SK-MEL-5 (cell line): Measurements from ENCODE around the gene SPACA4. TPM values are rescaled to one million over a fixed set of nuclear protein-coding genes. Genes with fewer than 3 reads are reported as not detected.

Experiments
- DNase-seq: peaks from one replicate; pipeline ENCODE4 v3.0.0-alpha.2; 2016; ENCODE audit warnings: low read depth, low spot score
- in situ Hi-C: cut with HindIII; loops from 2 replicates; pipeline ENCODE4 v1.10.0; 2016; ENCODE audit warnings: low sequenced_read_pairs, high pct_unique_total_duplicates, low pct_unique_long_range_greater_than_20kb
- total RNA-seq: library from RNA; depleted of rRNA; stranded (reverse); fragments of >200 nt; shearing (Covaris generic); gene quantifications from 2 replicates; pipeline ENCODE4 v1.2.3, GENCODE V29; 2014

Gene SPACA4
- total RNA-seq, 1 experiment from 2014 or later: not detected

DNA sequence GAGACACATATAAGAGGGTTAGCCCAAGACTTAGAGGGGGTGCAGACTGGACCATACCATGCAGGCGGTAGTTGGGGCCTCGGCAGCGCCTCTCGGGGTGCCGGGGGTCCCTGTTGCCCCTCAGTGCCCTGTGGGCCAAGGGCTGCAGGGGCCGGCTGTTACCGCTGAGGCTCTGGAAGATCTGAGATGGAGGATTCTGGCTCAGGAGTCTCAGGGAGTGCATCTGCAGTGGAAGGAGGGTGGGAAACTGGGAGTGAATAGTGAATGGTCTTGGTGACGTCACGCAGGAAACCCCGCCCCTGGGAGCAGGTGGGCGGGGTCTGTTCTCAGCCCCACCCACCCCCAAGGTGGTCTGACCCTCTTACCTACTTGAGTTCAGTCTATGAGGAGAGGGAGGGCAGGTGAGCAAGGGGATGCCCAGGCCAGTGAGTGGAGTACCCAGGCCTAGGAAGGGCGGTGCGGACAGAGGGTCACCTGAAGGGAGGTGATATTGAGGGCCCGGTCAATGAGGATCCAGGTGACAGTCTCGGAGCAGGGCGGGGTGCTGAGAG is 32.4 kb downstream of the SPACA4 start:
- in situ Hi-C loops: no loop called here
- DNase-seq: no peak

DNA sequence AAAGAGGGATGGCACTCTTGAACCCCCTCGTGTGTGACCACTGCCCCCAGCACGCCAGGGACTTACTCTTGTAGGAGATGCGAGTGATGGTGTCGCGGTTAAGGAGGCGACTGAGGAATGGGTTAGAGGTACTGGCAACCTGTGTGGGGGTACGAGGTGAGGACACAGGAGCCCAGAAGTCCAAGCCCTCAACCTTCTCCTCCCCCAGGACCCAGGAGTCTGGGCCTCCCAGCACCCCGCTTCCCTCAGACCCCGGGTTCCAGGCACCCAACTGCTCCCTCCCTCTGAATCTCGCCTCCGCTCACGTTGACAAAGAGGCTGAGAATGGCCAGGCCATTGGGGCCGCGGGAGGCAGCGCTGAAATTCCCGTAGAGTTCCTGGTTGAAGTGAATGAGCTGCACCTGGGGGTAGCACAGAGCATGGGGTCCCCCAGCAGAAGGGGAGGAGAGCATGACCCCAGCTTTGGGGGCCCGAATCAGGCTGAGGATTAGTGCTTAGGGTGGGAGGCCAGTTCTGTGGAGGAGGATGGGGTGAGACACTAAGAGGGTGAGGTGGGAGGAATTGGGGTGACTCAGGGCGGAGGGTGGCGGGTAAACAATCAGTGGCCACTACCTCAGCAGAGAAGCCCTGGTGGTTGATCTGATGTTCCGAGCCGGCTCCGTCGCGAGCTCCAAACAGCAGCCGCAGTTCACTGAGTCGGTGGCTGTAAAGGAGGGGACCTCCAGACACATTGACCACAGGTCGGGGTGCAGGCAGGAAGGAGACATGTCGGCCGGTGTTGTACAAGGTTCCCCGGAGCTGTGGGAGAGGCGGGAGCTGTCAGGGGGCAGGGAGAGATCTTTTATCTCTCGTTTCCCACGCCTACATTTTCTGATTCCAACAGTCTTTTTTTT is 33.2 kb downstream of the SPACA4 start:
- no peak for DNase-seq
- in situ Hi-C loops: no loop called here

DNA sequence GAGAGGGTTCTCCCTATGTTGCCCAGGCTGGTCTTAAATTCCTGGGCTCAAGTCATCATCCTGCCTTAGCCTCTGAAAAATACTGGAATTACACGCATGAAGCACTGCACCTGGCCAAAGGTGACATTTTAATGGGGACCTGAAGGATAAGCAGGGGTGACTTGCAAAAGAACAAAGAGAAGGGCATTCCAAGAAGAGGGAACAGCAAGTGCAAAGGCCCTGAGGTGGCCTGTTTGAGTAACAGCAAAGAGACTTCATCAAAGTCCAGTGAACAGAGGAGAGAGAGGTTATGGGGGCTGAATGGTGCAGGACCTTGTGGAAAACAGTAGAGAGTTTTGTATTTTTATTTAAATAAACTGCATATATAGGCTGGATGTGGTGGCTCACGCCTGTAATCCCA is 35.3 kb downstream of the SPACA4 start:
- DNase-seq: no peak
- in situ Hi-C loops: no loop called here

DNA sequence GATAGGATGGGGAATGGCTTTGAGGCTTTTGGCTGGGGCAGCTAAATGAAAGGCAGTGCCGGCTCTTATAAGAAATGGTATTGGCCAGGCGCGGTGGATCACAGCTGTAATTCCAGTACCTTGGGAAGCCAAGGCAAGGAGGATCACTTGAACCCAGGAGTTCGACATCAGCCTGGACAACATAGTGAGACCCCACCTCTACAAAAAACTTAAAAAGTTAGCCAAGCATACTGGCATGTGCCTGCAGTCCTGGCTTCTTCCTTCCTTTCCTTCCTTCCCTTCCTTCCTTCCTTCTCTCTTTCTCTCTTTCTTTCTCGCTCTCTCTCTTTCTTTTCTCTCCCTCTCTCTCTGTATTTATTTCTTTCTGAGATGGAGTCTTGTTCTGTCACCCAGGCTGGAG is 36.3 kb downstream of the SPACA4 start:
- in situ Hi-C loops: no loop called here
- no peak for DNase-seq

DNA sequence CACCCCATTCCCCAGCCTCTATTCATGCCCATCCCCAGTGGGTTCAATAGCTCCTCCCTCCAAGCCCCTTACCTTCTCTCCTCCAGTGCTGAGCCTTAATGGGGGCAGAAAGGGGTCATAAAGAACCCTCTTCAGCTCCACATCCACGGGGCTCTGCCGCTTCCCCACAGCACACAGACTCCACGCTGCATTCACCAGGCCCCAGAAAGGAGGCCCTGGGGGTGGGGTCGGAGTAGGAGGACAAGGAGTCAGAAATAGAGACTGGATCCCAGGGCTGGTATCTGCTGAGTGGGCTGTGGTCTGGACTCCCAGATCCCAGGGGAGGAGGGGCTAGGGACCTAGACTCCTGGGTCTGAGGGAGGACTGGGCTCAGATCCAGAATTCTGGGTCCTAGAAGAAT is 37.8 kb downstream of the SPACA4 start:
- in situ Hi-C loops: no loop called here
- DNase-seq: no peak

DNA sequence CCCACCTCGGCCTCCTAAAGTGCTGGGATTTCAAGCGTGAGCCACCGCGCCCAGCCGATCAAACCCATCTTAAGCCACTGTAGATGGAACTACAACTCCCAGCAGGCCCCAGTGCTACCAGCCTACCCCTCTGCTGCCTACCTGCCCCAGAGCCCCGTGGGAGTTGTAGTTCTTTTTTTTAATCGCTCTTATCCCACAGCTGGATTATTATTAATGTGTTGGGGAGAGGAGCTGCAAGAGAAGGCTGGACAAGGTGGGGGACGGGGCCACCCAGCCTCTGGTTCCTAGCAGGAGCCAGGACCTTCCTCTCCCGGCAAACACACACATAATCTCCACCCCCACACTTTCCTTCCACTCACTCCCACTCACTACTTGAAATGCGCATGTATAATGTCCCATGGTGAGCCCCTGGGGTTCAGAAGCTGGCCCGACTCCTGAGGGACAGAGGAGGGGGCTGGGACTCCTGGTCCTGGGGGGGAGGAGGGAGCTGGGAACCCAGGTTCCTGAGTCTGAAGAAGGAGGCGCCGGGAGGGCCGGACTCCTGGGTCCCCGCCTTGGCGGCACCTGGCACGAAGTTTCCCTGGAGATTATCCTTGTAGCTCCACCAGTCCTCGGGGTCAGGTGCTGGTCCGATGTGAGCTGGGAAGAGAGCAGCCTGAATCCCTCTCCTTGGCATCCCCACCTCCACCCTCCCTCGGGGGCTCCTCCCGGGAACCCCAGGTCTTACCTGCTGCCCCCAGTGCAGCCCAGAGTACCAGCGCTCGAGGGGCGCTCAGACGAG is 38.5 kb downstream of the SPACA4 start:
- in situ Hi-C loops: no loop called here
- DNase-seq: peak; percentile 79

DNA sequence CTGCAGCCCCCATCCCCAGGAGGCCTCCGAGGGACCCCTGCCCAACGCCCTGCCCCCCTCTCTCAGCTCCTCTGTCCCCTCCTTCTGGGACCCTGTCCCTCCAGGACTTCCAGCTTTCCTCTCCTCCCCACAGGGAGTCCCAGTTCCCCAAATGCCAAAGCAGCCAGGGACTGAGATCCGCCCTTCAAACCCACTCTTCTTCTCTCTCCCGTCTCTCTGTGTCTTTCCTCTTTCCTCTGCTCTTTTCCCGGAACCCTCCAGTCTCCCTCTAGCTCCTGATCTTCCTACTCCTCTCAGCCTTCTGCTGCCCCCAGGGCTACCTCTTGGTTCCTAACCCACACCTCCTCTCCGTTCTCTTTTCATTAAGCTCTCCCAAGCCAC is 39.1 kb downstream of the SPACA4 start:
- peak; percentile 44 for DNase-seq
- in situ Hi-C loops: no loop called here

DNA sequence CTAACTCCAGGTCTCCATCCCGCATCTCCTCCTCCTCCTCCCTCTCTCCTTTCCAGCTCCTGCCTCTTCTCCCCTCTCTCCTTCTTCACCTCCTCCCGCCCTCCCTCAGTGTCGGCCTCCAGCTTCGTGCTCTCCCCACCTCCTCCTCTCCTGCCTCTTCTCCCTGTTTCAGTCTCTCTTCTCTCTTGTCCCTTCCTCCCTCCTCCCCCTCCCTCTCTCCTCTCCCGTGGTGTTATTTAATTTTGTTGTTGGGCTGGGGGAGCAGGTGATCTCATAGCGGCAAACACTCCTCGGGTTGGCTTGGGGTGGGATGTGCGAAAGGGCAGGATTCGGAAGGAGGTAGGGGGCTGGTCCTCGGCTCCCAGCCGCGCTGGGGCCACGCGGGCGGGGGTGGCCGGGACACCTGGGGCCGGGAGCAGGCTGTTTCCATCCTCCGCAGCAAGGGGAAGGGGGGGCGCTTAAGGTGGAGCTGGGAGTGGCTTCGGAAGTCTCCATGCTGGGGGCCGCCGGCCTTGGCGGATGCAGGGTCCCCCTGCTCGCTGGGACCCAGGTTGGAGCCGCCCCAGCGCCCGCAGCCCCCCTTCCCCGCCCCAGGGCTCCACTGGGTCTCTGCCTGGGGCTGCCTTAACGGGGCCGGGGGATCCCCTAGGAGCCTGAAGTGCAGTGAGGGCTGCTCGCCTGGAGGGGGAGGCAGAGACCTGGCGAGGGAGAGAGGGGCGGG is 39.6 kb downstream of the SPACA4 start, which contains the start of gene CA11:
TSS of gene CA11 (minus strand) at position 187 of the 721 bp plus-strand sequence. CDS start 555 bp downstream, outside the sequence.
- in situ Hi-C loops: no loop called here
- DNase-seq: peak; percentile 87

DNA sequence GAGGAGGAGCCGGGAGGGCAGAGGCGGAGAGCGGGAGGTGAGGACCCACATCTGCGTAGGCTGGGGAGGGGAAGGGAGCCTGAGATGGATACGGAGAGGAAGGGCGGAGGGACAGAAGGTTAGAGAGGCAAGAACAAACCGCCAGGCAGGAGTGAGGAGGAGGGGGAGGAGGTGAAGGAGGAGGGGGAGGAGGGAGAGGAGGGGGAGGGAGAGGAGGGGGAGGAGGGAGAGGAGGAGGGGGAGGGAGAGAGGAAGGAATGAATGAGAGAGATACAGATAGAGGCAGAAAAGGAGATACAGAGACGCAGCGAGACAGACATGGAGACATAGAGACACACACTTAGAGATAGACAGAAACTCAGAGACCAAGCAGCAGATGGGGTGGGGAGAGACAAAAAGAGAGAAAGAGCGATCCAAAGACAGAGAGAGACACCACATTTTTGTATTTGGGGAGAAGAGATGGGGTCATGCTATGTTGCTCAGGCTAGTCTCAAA is 40.2 kb downstream of the SPACA4 start:
- DNase-seq: no peak
- in situ Hi-C loops: no loop called here

DNA sequence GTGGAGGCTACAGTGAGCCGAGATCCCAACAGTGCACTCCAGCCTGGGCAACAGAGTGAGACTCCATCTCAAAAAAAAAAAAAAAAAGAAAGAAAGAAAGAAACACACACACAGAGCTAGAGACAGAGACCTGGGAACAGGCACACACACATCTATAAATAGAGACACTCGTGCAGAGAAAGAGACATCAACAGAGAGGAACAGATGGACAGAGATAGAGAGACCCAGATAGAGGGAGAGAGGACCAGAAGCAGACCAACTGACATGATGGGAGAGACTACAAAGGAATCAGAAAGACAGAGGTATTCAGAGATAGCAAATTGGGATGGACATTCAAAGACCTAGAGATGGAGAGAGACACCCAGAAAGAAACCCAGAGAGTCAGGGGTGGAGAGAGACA is 41.6 kb downstream of the SPACA4 start:
- DNase-seq: no peak
- in situ Hi-C loops: no loop called here

DNA sequence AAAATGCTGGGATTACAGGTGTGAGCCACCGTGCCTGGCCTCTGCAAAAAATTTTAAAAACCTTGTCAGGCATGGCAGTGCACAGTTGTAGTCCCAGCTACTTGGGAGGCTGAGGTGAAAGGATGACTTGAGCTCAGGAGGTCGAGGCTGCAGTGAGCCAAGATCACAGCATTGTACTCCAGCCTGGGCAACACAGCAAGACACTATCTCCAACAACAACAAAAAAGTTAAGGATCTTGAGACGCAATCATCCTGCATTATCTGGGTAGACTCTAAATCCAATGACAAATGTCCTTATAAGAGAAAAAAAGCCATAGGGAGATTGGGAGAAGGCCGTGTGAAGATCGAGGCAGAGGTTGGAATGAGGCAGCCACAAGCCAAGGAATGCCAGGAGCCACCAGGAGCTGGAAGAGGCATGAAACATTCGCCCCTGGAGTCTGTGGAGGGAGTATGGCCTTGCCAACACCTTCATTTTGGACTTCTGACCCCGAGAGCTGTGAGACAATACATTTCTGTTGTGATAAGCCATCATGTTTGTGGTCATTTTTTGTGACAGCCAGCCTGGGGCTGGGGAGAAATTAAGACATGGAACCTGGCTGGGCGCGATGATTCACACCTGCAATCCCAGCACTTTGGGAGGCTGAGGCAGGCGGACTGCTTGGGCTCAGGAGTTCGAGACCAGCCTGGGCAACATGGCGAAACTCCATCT is 44.6 kb downstream of the SPACA4 start:
- DNase-seq: no peak
- in situ Hi-C loops: no loop called here

DNA sequence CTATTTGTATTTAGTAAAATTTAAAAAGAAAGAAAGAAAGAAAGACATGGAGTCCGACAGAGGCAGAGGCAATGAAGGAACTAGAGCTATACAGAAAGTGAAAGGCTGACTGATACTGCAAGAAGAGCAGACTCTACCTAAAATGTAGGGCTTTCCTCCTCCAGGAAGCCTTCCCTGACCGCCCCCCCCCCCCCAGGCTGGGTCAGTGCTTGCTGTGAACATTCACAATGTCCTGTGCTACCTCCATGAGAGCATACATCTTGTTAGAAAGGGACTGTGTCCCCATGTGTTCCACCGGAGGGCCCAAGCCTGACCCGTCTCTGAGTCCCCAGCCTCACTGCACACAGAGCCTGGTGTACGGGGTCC is 45.1 kb downstream of the SPACA4 start:
- in situ Hi-C loops: no loop called here

DNA sequence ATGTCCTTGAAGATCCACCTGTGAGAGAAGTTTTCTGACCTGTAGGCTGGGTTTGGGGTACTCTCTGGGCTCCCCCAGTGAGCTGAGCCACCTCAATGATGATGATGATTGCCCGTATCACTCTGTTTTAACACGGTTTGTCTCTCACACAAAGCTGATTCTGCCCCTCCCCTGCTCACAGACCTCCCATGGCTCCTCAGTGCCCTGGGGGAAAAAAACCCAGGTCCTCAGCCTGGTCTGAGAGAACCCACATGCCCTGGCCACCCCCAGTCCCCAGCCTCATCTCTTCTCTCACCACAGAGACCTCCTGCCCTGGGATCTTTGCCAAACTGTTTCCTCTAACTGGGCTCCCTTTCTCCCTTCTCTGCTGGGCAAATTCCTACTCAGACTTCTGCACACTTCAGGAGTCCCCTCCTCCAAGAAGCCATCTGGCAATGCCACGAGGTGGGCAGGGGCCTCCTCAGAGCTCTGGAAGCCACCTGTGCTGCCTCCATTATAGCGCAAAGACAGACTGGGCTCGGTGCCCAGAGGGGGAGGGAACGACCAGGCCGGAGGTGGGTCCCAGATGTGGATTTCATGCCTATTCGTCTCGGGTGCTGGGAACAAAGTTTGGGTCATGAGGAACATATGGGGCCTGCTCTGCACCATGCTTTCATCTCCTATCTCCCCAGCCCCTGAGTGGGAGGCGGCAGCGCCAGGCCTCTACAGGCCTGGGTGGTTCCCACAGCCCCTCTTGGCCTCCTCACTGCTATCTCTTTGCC is 47.9 kb downstream of the SPACA4 start:
- in situ Hi-C loops: no loop called here
- no peak for DNase-seq

More for the DNA sequence above, 45.1 kb downstream of the SPACA4 start:
- no peak for DNase-seq

DNA sequence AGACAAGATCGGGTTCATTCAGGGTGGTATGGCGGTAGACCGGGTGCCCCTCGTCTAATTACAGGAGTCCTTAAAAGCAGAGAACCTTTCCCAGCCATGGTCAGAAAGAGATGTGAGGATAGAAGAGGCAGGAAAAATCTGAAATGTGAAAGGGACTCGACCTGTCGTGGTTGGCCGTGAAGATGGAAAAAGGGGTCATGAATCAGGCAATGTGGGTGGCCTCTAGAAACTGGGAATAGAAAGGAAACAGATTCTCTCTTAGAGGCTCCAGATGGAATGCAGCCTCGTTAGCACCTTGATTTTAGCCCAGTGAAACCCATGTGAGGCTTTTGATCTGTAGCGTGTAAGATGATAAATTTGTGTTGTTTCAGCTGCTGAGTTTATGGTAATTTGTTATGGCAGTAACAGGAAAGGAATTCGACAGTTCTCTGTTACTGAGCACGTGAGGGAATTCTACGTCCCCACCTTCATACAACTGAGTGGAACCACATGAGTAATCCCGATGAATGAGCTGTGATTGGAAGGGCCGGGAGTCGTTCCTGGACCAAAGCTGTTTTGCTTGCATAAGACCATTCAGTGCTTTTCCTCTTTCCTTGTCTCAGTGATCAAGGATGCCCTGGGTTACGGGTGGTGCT is 50.4 kb downstream of the SPACA4 start:
- no peak for DNase-seq
- in situ Hi-C loops: no loop called here
